ENCODE results near the gene GATD1. TPM values are rescaled to one million over a fixed set of nuclear protein-coding genes. Genes with fewer than 3 reads are reported as not detected.

GATD1 gene
- total RNA-seq, 1 donor from 2014 or later = 12.2 TPM

DNA sequence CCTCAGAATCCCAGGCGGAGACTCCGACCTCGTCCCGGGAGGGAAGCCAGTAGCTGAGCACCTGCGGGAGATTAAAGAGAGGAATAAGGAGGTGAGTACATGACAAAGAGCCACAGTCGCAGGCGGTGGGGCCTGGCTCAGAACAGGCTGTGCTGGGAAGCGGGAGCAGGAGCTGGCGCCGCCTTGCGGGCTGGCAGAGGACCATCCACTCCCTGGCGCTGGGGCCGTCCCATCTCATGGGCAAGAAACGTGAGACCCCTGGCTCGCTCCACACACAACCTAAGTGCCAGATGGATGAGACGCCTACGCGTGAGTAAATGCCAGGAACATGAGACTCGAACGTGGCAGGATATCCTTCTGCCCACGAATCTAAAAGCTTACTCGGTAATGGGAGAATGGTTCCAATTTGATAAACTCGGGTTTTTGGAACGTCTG is 6.3 kb upstream of the GATD1 start:
- peaks cover 0 to 8% of the 10 kb centered on the region in 2 donors for H3K4me1 ChIP-seq
- no peaks in the 10 kb centered on the region for H3K9me3 ChIP-seq
- intact Hi-C loops (cut with DNase I) = no loop called here
- H3K27me3 ChIP-seq = peaks cover 3% of the 10 kb centered on the region
- H3K27ac ChIP-seq = peak overlapping the region; percentile 13 to 20
- H3K36me3 ChIP-seq = no peaks in the 10 kb centered on the region
- DNase-seq (ENCODE audit: low spot score in 2 of 2) = peak; percentile 22 to 83
- TF ChIP-seq, protein P1, sequence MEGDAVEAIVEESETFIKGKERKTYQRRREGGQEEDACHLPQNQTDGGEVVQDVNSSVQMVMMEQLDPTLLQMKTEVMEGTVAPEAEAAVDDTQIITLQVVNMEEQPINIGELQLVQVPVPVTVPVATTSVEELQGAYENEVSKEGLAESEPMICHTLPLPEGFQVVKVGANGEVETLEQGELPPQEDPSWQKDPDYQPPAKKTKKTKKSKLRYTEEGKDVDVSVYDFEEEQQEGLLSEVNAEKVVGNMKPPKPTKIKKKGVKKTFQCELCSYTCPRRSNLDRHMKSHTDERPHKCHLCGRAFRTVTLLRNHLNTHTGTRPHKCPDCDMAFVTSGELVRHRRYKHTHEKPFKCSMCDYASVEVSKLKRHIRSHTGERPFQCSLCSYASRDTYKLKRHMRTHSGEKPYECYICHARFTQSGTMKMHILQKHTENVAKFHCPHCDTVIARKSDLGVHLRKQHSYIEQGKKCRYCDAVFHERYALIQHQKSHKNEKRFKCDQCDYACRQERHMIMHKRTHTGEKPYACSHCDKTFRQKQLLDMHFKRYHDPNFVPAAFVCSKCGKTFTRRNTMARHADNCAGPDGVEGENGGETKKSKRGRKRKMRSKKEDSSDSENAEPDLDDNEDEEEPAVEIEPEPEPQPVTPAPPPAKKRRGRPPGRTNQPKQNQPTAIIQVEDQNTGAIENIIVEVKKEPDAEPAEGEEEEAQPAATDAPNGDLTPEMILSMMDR (IDR thresholded peaks at IDR 0.05) = peak; percentile 58 to 76 (median 61)
- peak overlapping the region in 1 of 2 donors; percentile 17 for H3K4me3 ChIP-seq

DNA sequence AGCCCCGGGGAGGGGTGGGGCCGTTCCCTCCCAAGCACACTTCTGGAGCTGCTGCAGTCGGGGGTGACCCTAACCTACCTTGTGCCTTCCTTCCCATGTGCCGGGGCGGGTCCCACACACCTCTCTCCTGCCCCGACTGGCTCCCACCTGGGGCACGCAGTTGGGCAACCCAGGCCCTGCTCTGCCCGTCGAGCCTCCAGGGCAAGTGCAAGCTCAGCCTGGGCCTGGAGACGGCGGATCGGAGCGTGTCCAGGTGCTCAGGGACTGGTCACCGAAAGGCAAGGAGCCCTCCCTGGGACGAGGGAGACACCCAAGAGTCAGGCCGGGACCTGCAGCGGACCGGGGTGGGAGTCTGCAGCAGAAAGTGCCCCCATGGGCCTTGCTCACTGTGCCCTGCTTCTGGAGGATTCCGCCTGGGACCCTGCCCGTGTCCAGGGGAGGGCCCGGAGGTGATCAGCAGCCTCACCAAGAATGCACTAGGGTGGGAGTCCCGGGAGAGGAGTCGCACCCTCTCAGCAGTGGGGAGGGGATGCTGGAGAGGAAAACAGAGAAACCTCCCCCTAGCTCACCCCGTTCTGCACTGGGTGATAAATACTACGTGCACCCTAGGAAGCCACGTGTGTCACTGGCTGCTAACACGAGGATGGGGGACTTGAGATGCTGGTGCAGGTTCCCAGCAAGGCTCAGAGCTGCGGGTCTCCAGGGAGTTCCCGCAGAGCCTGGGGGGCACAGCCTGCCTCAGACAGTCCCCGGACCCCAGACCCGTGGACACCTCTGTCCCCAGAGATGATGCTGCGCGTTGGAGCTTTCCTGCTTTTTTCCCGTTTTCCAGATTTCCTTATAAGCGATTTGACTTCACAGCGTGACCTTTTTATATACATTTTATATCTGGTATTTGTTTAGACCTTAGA is 5.2 kb upstream of the GATD1 start:
- intact Hi-C loops (cut with DNase I) = no loop called here
- no peaks in the 10 kb centered on the region for H3K27me3 ChIP-seq
- H3K4me1 ChIP-seq = peaks cover 0 to 14% of the 10 kb centered on the region in 2 donors
- H3K9me3 ChIP-seq = no peaks in the 10 kb centered on the region
- no peaks in the 10 kb centered on the region for H3K36me3 ChIP-seq
- H3K4me3 ChIP-seq = no peak overlapping the region
- TF ChIP-seq, protein P1 (IDR thresholded peaks at IDR 0.05) = no peak
- H3K27ac ChIP-seq = no peak overlapping the region
- no peak for DNase-seq (ENCODE audit: low spot score in 2 of 2)

DNA sequence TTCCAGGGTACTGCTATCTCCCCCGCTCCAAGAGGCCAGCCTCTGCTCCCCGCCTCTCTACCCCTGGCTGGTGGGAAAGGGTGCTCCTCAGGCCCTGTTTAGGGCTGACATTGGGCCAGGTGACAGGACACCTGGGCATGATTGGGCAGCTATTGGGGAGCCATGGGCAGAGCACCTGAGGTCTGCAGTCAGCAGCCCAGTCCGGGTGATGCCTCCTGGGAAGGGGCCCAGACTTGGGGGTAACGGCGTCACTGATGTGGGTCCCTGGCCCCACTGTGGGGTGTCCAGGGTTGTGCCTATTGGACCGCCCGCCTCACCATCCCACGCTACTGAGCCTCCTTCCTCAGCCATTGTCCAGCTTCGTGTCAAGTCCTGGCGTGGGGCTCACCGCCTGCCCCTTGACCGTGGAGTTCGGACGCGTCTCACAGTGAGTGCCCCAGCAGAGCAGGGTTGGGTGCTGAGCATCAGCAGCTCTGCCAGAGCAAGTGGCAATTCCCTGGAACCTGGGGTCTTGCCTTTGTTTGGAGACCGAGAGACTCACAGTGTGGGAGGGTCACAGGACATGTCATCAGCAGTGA is 2.8 kb upstream of the GATD1 start:
- no peaks in the 10 kb centered on the region for H3K36me3 ChIP-seq
- H3K9me3 ChIP-seq = no peaks in the 10 kb centered on the region
- TF ChIP-seq, protein P1 (IDR thresholded peaks at IDR 0.05) = no peak
- no peaks in the 10 kb centered on the region for H3K27me3 ChIP-seq
- H3K4me3 ChIP-seq = no peak overlapping the region
- intact Hi-C loops (cut with DNase I) = no loop called here
- no peak for DNase-seq (ENCODE audit: low spot score in 2 of 2)
- H3K4me1 ChIP-seq = peaks cover 8 to 29% of the 10 kb centered on the region in 2 donors
- no peak overlapping the region for H3K27ac ChIP-seq

DNA sequence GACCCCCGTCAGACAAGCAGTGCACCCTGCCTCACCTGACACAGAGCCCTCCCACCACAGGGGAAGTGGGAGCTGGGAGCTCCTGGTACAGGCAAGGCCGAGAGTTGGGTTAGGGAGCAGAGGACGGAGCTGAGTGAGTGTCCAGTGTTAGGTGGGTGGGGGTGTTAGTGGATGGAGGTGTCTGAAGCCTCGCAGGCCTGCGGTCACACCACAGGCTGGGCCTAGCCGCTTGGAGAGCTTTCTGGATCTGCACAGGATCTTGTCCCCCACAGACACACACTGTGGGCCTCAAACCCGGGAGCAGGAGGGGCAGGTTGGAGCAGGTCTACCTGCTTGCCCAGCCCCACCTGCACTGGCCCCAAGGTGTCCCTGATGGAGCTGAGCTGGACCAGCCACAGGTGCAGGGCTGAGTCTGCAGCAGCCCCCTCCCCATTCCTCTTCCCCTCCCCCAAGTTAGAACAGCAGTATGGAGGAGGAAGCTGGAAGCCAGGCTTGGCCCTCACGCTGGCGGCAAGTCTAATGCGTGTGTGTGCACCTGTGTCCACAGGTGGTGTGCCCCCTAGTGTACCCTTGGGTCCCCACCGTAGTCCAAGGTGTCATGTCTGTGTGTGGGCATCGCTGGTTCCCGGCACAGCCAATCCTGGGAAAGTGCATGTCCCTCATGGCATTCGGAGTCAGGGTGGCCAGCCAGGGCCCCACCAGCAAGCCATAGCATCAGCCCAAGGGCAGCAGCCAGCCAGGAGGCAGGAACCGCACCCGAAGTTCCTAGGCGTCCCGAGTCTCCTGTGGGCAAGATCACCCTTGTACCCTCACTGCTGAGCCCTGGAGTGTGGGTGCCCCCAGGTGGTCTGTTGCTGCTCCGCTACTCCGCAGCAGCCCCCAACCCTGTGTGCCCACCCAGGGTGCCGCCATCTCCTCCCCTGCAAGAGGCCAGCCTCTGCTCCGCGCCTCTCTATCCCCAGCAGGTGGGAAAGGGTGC is 2.0 kb upstream of the GATD1 start:
- H3K4me1 ChIP-seq = peaks cover 8 to 29% of the 10 kb centered on the region in 2 donors

More for the DNA sequence above, 2.0 kb upstream of the GATD1 start:
- DNase-seq (ENCODE audit: low spot score in 2 of 2) = no peak
- TF ChIP-seq, protein P1 (IDR thresholded peaks at IDR 0.05) = no peak
- no peaks in the 10 kb centered on the region for H3K27me3 ChIP-seq
- intact Hi-C loops (cut with DNase I) = no loop called here
- no peak overlapping the region for H3K4me3 ChIP-seq
- no peaks in the 10 kb centered on the region for H3K36me3 ChIP-seq
- H3K9me3 ChIP-seq = no peaks in the 10 kb centered on the region
- H3K27ac ChIP-seq = no peak overlapping the region
